A549 (cell line): Measurements from ENCODE around the gene SERBP1. TPM values are rescaled to one million over a fixed set of nuclear protein-coding genes. Genes with fewer than 3 reads are reported as not detected.

Experiments used
- ATAC-seq, 2 experiments: fragments of 200-7000 bp in 1 of 2; fragments of >200 bp in 1 of 2; cut with Nextera tagmentation in 1 of 2; cut with Tn5 transposase in 1 of 2; 3 replicates each; pipeline versions ENCODE4 v1.8.0 to v1.9.1; 2018 to 2020; ENCODE audit warnings: mild to moderate bottlenecking in 1 of 2, moderate library complexity in 1 of 2
- CTCF ChIA-PET: fragments of 300-600 bp; sonication (Branson Sonifier 250); formaldehyde crosslinking; extraction: SDS; loops from one replicate; lab custom pipeline; 2021; ENCODE audit warnings: antibody characterized with exemption, inconsistent platforms; lab: Yijun Ruan, JAX
- POLR2A ChIA-PET: fragments of 350-600 bp; formaldehyde crosslinking; extraction: SDS; loops from one replicate; lab custom pipeline; 2021; ENCODE audit warnings: antibody characterized with exemption, inconsistent platforms; lab: Yijun Ruan, JAX
- DNase-seq, 2 experiments: peaks; one replicate each; pipeline versions ENCODE4 v3.0.0 to v3.0.0-alpha.2; 2011 to 2016; ENCODE audit warnings: low read depth in 1 of 2, low spot score in 1 of 2
- FAIRE-seq: peaks from 2 replicates; lab custom pipeline; 2011; peaks lifted over from hg19 to GRCh38; lab: Jason Lieb, UNC
- H3K27ac ChIP-seq, 2 experiments: fragments of >200 bp; sonication (Bioruptor Twin); formaldehyde crosslinking; 3 replicates each; pipeline ENCODE4 v1.5.1; 2016 to 2017
- H3K4me1 ChIP-seq: fragments of >200 bp; sonication (Bioruptor Twin); formaldehyde crosslinking; 3 replicates; pipeline ENCODE4 v1.6.1; 2016
- H3K4me2 ChIP-seq: fragments of >200 bp; sonication (Bioruptor Twin); formaldehyde crosslinking; 3 replicates; pipeline ENCODE4 v1.6.1; 2016
- H3K4me3 ChIP-seq: fragments of >200 bp; sonication (Bioruptor Twin); formaldehyde crosslinking; 3 replicates; pipeline ENCODE4 v1.5.1; 2016
- H3K9me3 ChIP-seq: fragments of >200 bp; sonication (Bioruptor Twin); formaldehyde crosslinking; 3 replicates; pipeline ENCODE4 v1.6.1; 2016
- ATOH8 ChIP-seq: fragments of 250-450 bp; sonication (Bioruptor Pico); IDR thresholded peaks from 2 replicates; pipeline ENCODE4 v1.5.0; 2020; ENCODE audit warnings: low read depth, mild to moderate bottlenecking, moderate library complexity
- BCL3 ChIP-seq: fragments of >200 bp; sonication (Bioruptor Twin); formaldehyde crosslinking; IDR thresholded peaks from 3 replicates; pipeline ENCODE4 v1.6.1; 2016
- BHLHE40 ChIP-seq: IDR thresholded peaks from 2 replicates; pipeline ENCODE4 v1.6.1; 2012; ENCODE audit warnings: low read depth, low read length, inconsistent platforms
- CBX2 ChIP-seq: fragments of 200-600 bp; sonication (generic); IDR thresholded peaks from 2 replicates; pipeline ENCODE4 v1.6.1; 2016; ENCODE audit warnings: low read depth, mild to moderate bottlenecking, borderline replicate concordance
- CEBPB ChIP-seq, 2 experiments: fragments of >200 bp in 1 of 2; sonication (Bioruptor Twin) in 1 of 2; formaldehyde crosslinking in 1 of 2; IDR thresholded peaks; 2 replicates each; pipeline ENCODE4 v1.6.1; 2012 to 2016
- EP300 ChIP-seq, 2 experiments: fragments of >200 bp; sonication (Bioruptor Twin); formaldehyde crosslinking; IDR thresholded peaks; 2 replicates in 1 of 2; 3 replicates in 1 of 2; pipeline ENCODE4 v1.6.1; 2016 to 2017
- ESRRA ChIP-seq: fragments of 150-350 bp; IDR thresholded peaks from 2 replicates; pipeline ENCODE4 v1.6.1; 2014; ENCODE audit warnings: mild to moderate bottlenecking, low read length, borderline replicate concordance
- FOSL2 ChIP-seq, 2 experiments: fragments of 450-650 bp in 1 of 2; fragments of >200 bp in 1 of 2; sonication (Bioruptor Twin) in 1 of 2; formaldehyde crosslinking; IDR thresholded peaks; 2 replicates each; pipeline versions ENCODE4 v1.5.0 to v1.6.1; 2016 to 2020; ENCODE audit warnings: mild to moderate bottlenecking in 1 of 2, moderate library complexity in 1 of 2
- GATA3 ChIP-seq: IDR thresholded peaks from 2 replicates; pipeline ENCODE4 v1.6.1; 2012; ENCODE audit warnings: borderline replicate concordance
- HEYL ChIP-seq: fragments of 250-450 bp; sonication (Bioruptor Pico); IDR thresholded peaks from 2 replicates; pipeline ENCODE4 v1.8.0; 2021; ENCODE audit warnings: mild to moderate bottlenecking, moderate library complexity
- HMGXB4 ChIP-seq: fragments of 250-450 bp; sonication (Bioruptor Pico); IDR thresholded peaks from 2 replicates; pipeline ENCODE4 v1.5.0; 2021; ENCODE audit warnings: mild to moderate bottlenecking, moderate library complexity, borderline replicate concordance
- HOXA7 ChIP-seq: fragments of 250-450 bp; sonication (Bioruptor Pico); IDR thresholded peaks from 2 replicates; pipeline ENCODE4 v1.5.0; 2020; ENCODE audit warnings: mild to moderate bottlenecking, moderate library complexity
- HOXB13 ChIP-seq: fragments of 250-450 bp; sonication (Bioruptor Pico); IDR thresholded peaks from 2 replicates; pipeline ENCODE4 v1.5.0; 2020; ENCODE audit warnings: low read depth, mild to moderate bottlenecking, moderate library complexity
- HOXB5 ChIP-seq: fragments of 250-450 bp; sonication (Bioruptor Pico); IDR thresholded peaks from 2 replicates; pipeline ENCODE4 v1.5.0; 2020; ENCODE audit warnings: mild to moderate bottlenecking, moderate library complexity
- KDM1A ChIP-seq: fragments of 200-600 bp; sonication (generic); IDR thresholded peaks from 2 replicates; pipeline ENCODE4 v1.6.1; 2016; ENCODE audit warnings: low read depth, mild to moderate bottlenecking
- MAX ChIP-seq: IDR thresholded peaks from 2 replicates; pipeline ENCODE4 v1.6.1; 2012
- NFE2L2 ChIP-seq: fragments of 150-350 bp; conservative IDR thresholded peaks from 2 replicates; pipeline ENCODE4 v1.6.1; 2014; ENCODE audit warnings: low read length
- NPAS2 ChIP-seq: fragments of 250-450 bp; sonication (Bioruptor Pico); IDR thresholded peaks from 2 replicates; pipeline ENCODE4 v1.8.0; 2022; ENCODE audit warnings: mild to moderate bottlenecking, moderate library complexity, borderline replicate concordance
- PHF8 ChIP-seq: fragments of 200-600 bp; sonication (generic); IDR thresholded peaks from 2 replicates; pipeline ENCODE4 v1.6.1; 2016; ENCODE audit warnings: low read depth, mild to moderate bottlenecking, antibody characterized with exemption, moderate library complexity, borderline replicate concordance
- POLR2A ChIP-seq: IDR thresholded peaks from 2 replicates; pipeline ENCODE4 v1.6.1; 2012; ENCODE audit warnings: mild to moderate bottlenecking, low read length
- SMC3 ChIP-seq: fragments of >200 bp; sonication (Bioruptor Twin); formaldehyde crosslinking; IDR thresholded peaks from 3 replicates; pipeline ENCODE4 v1.6.1; 2018; ENCODE audit warnings: inconsistent platforms
- SREBF2 ChIP-seq: fragments of 450-650 bp; IDR thresholded peaks from 2 replicates; pipeline ENCODE4 v1.6.1; 2014; ENCODE audit warnings: mild to moderate bottlenecking, moderate library complexity
- TP53 ChIP-seq: fragments of 250-450 bp; sonication (Bioruptor Pico); IDR thresholded peaks from 2 replicates; pipeline ENCODE4 v1.5.0; 2021; ENCODE audit warnings: mild to moderate bottlenecking, moderate library complexity
- USF2 ChIP-seq: fragments of 450-650 bp; IDR thresholded peaks from 2 replicates; pipeline ENCODE4 v1.6.1; 2014; ENCODE audit warnings: antibody characterized with exemption
- WGBS: methylation state at CpG from one replicate; pipeline ENCODE4 v1.1.6; 2017; ENCODE audit errors: missing lambda C conversion rate; 5-methylcytosine and 5-hydroxymethylcytosine counted together
- polyA plus RNA-seq, 4 experiments: library from polyadenylated mRNA; depleted of rRNA in 3 of 4; stranded (reverse); fragments of >200 nt; fragmentation: RNase III in 1 of 4; extraction: RNeasy Plus Mini Kit Qiagen cat#74134 plus additional on column Dnase treatment in 1 of 4; gene quantifications; 2 replicates in 3 of 4; 3 replicates in 1 of 4; pipeline ENCODE4 v1.2.3, GENCODE V29; 2011 to 2017

The SERBP1 gene
- polyA plus RNA-seq, 2 of the 4 experiments (the other 2 are of a cell fraction) = 237 to 333 TPM

- CTCF ChIA-PET = no interaction called here
- POLR2A ChIA-PET = no interaction called here
- Histone ChIP-seq H3K4me2 (no peak overlapping the region), H3K9me3 (no peaks in the 10 kb centered on the region), H3K4me1 (no peaks in the 10 kb centered on the region), H3K27ac (no peak overlapping the region), H3K4me3 (no peak overlapping the region)
- DNase-seq = no peak
- TF ChIP-seq MAX = no peak
- TF ChIP-seq CBX2 = no peak
- TF ChIP-seq USF2 = no peak
- no peak for TF ChIP-seq KDM1A
- no peak for TF ChIP-seq CEBPB (IDR thresholded peaks at IDR 0.05)
- no peak for TF ChIP-seq HEYL
- no peak for TF ChIP-seq NPAS2 (CRISPR knock-in tag)
- no peak for TF ChIP-seq BCL3
- TF ChIP-seq FOSL2 (IDR thresholded peaks at IDR 0.05) = no peak
- TF ChIP-seq FOSL2 (CRISPR knock-in tag; IDR thresholded peaks at IDR 0.05) = no peak
- no peak for TF ChIP-seq POLR2A
- TF ChIP-seq GATA3 = no peak
- no peak for TF ChIP-seq SREBF2
- TF ChIP-seq ESRRA = no peak
- ATAC-seq = no peak
- 68% methylated on average over 2 of the region's 2 CpGs for WGBS
- no peak for FAIRE-seq
Observed at GRCh38 chr1:67441739-67442281, 11.6 kb upstream of the SERBP1 start.

GRCh38 chr1:67441183-67441582 lies 11.0 kb upstream of the SERBP1 start:
- ATAC-seq (no peak), DNase-seq (no peak), FAIRE-seq (no peak)
- POLR2A ChIA-PET = no interaction called here
- H3K4me3 ChIP-seq = no peak overlapping the region
- no peaks in the 10 kb centered on the region for H3K4me1 ChIP-seq
- no peak overlapping the region for H3K4me2 ChIP-seq
- WGBS = 21% methylated on average over 3 of the region's 3 CpGs
- H3K9me3 ChIP-seq = no peaks in the 10 kb centered on the region
- CTCF ChIA-PET = no interaction called here
- H3K27ac ChIP-seq = no peak overlapping the region
- TF ChIP-seq EP300 (IDR thresholded peaks at IDR 0.05) (no peak), TP53 (CRISPR knock-in tag) (no peak), MAX (no peak)

GRCh38 chr1:67440339-67440738 lies 10.1 kb upstream of the SERBP1 start:
- Histone ChIP-seq H3K4me1 (no peaks in the 10 kb centered on the region), H3K4me3 (no peak overlapping the region), H3K4me2 (no peak overlapping the region), H3K9me3 (no peaks in the 10 kb centered on the region), H3K27ac (no peak overlapping the region)
- ChIA-PET CTCF (no interaction called here), POLR2A (no interaction called here)
- 69% methylated on average over 3 of the region's 3 CpGs for WGBS
- FAIRE-seq (no peak), ATAC-seq (no peak), DNase-seq (no peak)
- TF ChIP-seq USF2 (no peak), HOXB5 (no peak), BCL3 (no peak), CEBPB (IDR thresholded peaks at IDR 0.05) (no peak), ATOH8 (CRISPR knock-in tag) (no peak), HOXA7 (no peak), NFE2L2 (no peak), GATA3 (no peak), SMC3 (no peak), PHF8 (no peak), HMGXB4 (CRISPR knock-in tag) (no peak), CBX2 (no peak), HOXB13 (CRISPR knock-in tag) (no peak), BHLHE40 (no peak)
